ENCODE measurements around the gene LRRTM4. TPM values are rescaled to one million over a fixed set of nuclear protein-coding genes. Genes with fewer than 3 reads are reported as not detected.

LRRTM4 gene
- total RNA-seq, 3 donors from 2014 or later (not counting 1 experiment from before 2014, with no cell fraction given): not detected

- WGBS (ENCODE audit: insufficient coverage): 90% methylated on average over 1 of the region's 1 CpG
- H3K4me1 ChIP-seq (ENCODE audit: control insufficient read depth, insufficient read depth, low read length): no peaks in the 10 kb centered on the region
- DNase-seq (no peak), ATAC-seq (no peak)
- Mint-ChIP-seq H3K36me3 (peaks cover 10% of the 10 kb centered on the region), H3K9me3 (peaks cover 6 to 23% of the 10 kb centered on the region in 2 donors), H3K4me1 (no peaks in the 10 kb centered on the region), H3K4me3 (no peak overlapping the region), H3K27ac (no peak overlapping the region), H3K27me3 (ENCODE audit: low read depth in 2 of 2) (no peaks in the 10 kb centered on the region)
- no peaks in the 10 kb centered on the region for H3K27me3 ChIP-seq (ENCODE audit: control insufficient read depth, insufficient read depth, low read length)
- no peaks in the 10 kb centered on the region for H3K36me3 ChIP-seq (ENCODE audit: control insufficient read depth, insufficient read depth, low read length)
- TF ChIP-seq CTCF (IDR thresholded peaks at IDR 0.05): no peak
- no peak overlapping the region for H3K4me3 ChIP-seq (ENCODE audit: low read length)
- H3K27ac ChIP-seq (ENCODE audit: low read length): no peak overlapping the region
- intact Hi-C loops (cut with micrococcal nuclease): no loop called here
- H3K9me3 ChIP-seq (ENCODE audit: control insufficient read depth, insufficient read depth, low read length): no peaks in the 10 kb centered on the region
Observed at GRCh38 chr2:77155511-77155910, 366.7 kb downstream of the LRRTM4 start.

- Mint-ChIP-seq H3K27ac (no peak overlapping the region), H3K27me3 (ENCODE audit: low read depth in 2 of 2) (no peaks in the 10 kb centered on the region), H3K4me3 (no peak overlapping the region), H3K4me1 (no peaks in the 10 kb centered on the region), H3K36me3 (peaks cover 10% of the 10 kb centered on the region), H3K9me3 (peaks cover 9 to 21% of the 10 kb centered on the region in 2 donors)
- ATAC-seq (no peak), DNase-seq (no peak)
- intact Hi-C loops (cut with micrococcal nuclease): no loop called here
- H3K9me3 ChIP-seq (ENCODE audit: control insufficient read depth, insufficient read depth, low read length): peaks cover 3% of the 10 kb centered on the region
- H3K4me3 ChIP-seq (ENCODE audit: low read length): no peak overlapping the region
- no peaks in the 10 kb centered on the region for H3K4me1 ChIP-seq (ENCODE audit: control insufficient read depth, insufficient read depth, low read length)
- no peak for TF ChIP-seq CTCF (IDR thresholded peaks at IDR 0.05)
- no peak overlapping the region for H3K27ac ChIP-seq (ENCODE audit: low read length)
- 83% methylated on average over 1 of the region's 1 CpG for WGBS (ENCODE audit: insufficient coverage)
- H3K36me3 ChIP-seq (ENCODE audit: control insufficient read depth, insufficient read depth, low read length): no peaks in the 10 kb centered on the region
- no peaks in the 10 kb centered on the region for H3K27me3 ChIP-seq (ENCODE audit: control insufficient read depth, insufficient read depth, low read length)
Observed at GRCh38 chr2:77149565-77149964, 372.6 kb downstream of the LRRTM4 start.

GRCh38 chr2:77147153-77147552 lies 375.0 kb downstream of the LRRTM4 start:
- Mint-ChIP-seq H3K27me3 (ENCODE audit: low read depth in 2 of 2) (no peaks in the 10 kb centered on the region), H3K4me1 (no peaks in the 10 kb centered on the region), H3K36me3 (peaks cover 10% of the 10 kb centered on the region), H3K9me3 (peaks cover 9 to 18% of the 10 kb centered on the region in 2 donors), H3K4me3 (no peak overlapping the region), H3K27ac (no peak overlapping the region)
- Histone ChIP-seq H3K9me3 (ENCODE audit: control insufficient read depth, insufficient read depth, low read length) (peaks cover 3% of the 10 kb centered on the region), H3K4me1 (ENCODE audit: control insufficient read depth, insufficient read depth, low read length) (no peaks in the 10 kb centered on the region), H3K4me3 (ENCODE audit: low read length) (no peak overlapping the region), H3K36me3 (ENCODE audit: control insufficient read depth, insufficient read depth, low read length) (no peaks in the 10 kb centered on the region), H3K27ac (ENCODE audit: low read length) (no peak overlapping the region), H3K27me3 (ENCODE audit: control insufficient read depth, insufficient read depth, low read length) (no peaks in the 10 kb centered on the region)
- intact Hi-C loops (cut with micrococcal nuclease): no loop called here
- ATAC-seq (no peak), DNase-seq (no peak)
- 85% methylated on average over 2 of the region's 2 CpGs for WGBS (ENCODE audit: insufficient coverage)
- no peak for TF ChIP-seq CTCF (IDR thresholded peaks at IDR 0.05)

- ATAC-seq: no peak
- DNase-seq: no peak
- Mint-ChIP-seq H3K36me3 (no peaks in the 10 kb centered on the region), H3K9me3 (peaks cover 6 to 10% of the 10 kb centered on the region in 2 donors), H3K4me3 (no peak overlapping the region), H3K27me3 (ENCODE audit: low read depth in 2 of 2) (no peaks in the 10 kb centered on the region), H3K4me1 (no peaks in the 10 kb centered on the region), H3K27ac (no peak overlapping the region)
- Histone ChIP-seq H3K27ac (ENCODE audit: low read length) (no peak overlapping the region), H3K27me3 (ENCODE audit: control insufficient read depth, insufficient read depth, low read length) (no peaks in the 10 kb centered on the region), H3K4me1 (ENCODE audit: control insufficient read depth, insufficient read depth, low read length) (no peaks in the 10 kb centered on the region), H3K4me3 (ENCODE audit: low read length) (no peak overlapping the region), H3K36me3 (ENCODE audit: control insufficient read depth, insufficient read depth, low read length) (no peaks in the 10 kb centered on the region), H3K9me3 (ENCODE audit: control insufficient read depth, insufficient read depth, low read length) (peaks cover 3% of the 10 kb centered on the region)
- TF ChIP-seq CTCF (IDR thresholded peaks at IDR 0.05): no peak
- intact Hi-C loops (cut with micrococcal nuclease): no loop called here
Observed at GRCh38 chr2:77144772-77145171, 377.4 kb downstream of the LRRTM4 start.

All from natural killer cell (primary cell).